Measurements from ENCODE around the gene ACSS2.
A peak's percentile ranks its signal among the peaks of the same experiment; 100 is the strongest.

GRCh38 chr20:34834459-34834893 lies 41.9 kb upstream of the ACSS2 start:
- TF ChIP-seq EZH2 (IDR thresholded peaks at IDR 0.05; ENCODE audit: borderline replicate concordance, insufficient read depth, low read depth, low read length, poor library complexity, severe bottlenecking) (no peak), CTCF (IDR thresholded peaks at IDR 0.05) (peak; percentile 77)

Data from B cell (primary cell).